Stimulated activated effector memory CD8-positive, alpha-beta T cell treated with anti-CD3 and anti-CD28 coated beads, Interleukin-12 subunit alpha, Interleukin-12 subunit beta, amount 100 ng/mL, for 72 hours (primary cell): ENCODE results near the gene RAB34.
A peak's percentile ranks its signal among the peaks of the same experiment; 100 is the strongest.

ENCODE experiments used
- ATAC-seq: fragments of 150-1000 bp; cut with Tn5 transposase; 2 replicates; pipeline ENCODE4 v1.10.0; 2021
- DNase-seq, 2 donors: peaks; one replicate each; pipeline ENCODE4 v3.0.0; 2021 to 2022; ENCODE audit warnings: low spot score in 2 of 2
- H3K27ac Mint-ChIP-seq: one replicate; pipeline ENCODE4 v1.8.0; 2022; ENCODE audit warnings: mild to moderate bottlenecking, mixed read lengths
- H3K36me3 Mint-ChIP-seq: one replicate; pipeline ENCODE4 v1.8.0; 2022; ENCODE audit warnings: mild to moderate bottlenecking, mixed read lengths
- H3K4me1 Mint-ChIP-seq: one replicate; pipeline ENCODE4 v1.8.0; 2022; ENCODE audit warnings: mixed read lengths
- H3K4me3 Mint-ChIP-seq: one replicate; pipeline ENCODE4 v1.8.0; 2022; ENCODE audit warnings: mild to moderate bottlenecking, mixed read lengths
- H3K9me3 Mint-ChIP-seq: one replicate; pipeline ENCODE4 v1.8.0; 2022; ENCODE audit warnings: mixed read lengths

Gene RAB34

DNA sequence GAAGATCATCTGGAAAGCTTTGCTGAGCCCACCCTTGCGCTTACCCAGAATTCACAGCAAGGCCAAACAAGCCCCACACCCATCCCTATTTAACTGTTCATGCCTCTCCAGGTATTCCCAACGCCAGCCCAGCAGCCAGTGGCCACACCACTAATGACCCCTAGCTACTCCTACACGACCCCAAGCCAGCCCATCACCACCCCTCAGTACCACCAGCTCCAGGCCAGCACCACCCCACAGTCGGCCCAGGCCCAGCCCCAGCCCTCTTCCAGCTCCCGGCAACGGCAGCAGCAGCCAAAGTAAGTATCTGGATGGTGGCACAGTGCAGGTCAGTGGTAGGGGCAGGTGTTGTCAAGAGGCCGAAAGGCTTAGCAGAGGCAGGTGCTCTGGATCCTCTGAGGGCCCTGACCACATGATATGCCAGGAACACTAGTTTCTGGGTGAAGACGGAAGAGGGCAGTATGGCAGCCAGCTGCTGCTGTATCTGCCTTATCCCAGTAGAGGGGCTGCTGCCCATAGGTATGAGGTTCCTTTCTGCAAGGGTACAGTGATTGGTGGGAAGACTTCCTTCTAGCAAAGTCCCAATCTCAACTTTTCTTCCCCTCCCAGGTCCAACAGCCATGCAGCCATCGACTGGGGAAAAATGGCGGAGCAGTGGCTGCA, 16.7 kb downstream of the RAB34 start:
- Mint-ChIP-seq H3K4me1 (peaks cover 9% of the 10 kb centered on the region), H3K9me3 (no peaks in the 10 kb centered on the region), H3K4me3 (no peak overlapping the region), H3K27ac (no peak overlapping the region), H3K36me3 (peaks cover 82% of the 10 kb centered on the region)
- ATAC-seq: no peak
- DNase-seq: no peak

- ATAC-seq: no peak
- H3K9me3 Mint-ChIP-seq: no peaks in the 10 kb centered on the region
- peaks cover 89% of the 10 kb centered on the region for H3K36me3 Mint-ChIP-seq
Observed at GRCh38 chr17:28700278-28700677, 17.4 kb downstream of the RAB34 start.

GRCh38 chr17:28698253-28698941, 19.3 kb downstream of the RAB34 start:
- ATAC-seq (no peak), DNase-seq (no peak)
- Mint-ChIP-seq H3K4me1 (no peaks in the 10 kb centered on the region), H3K9me3 (no peaks in the 10 kb centered on the region), H3K36me3 (peaks cover 100% of the 10 kb centered on the region), H3K4me3 (no peak overlapping the region), H3K27ac (peak overlapping the region; percentile 55)

More at GRCh38 chr17:28700278-28700677, 17.4 kb downstream of the RAB34 start:
- Mint-ChIP-seq H3K4me3 (no peak overlapping the region), H3K27ac (peak overlapping the region; percentile 83), H3K4me1 (peaks cover 9% of the 10 kb centered on the region)
- no peak for DNase-seq

GRCh38 chr17:28693869-28694268, 23.8 kb downstream of the RAB34 start:
- H3K36me3 Mint-ChIP-seq: peaks cover 100% of the 10 kb centered on the region

DNA sequence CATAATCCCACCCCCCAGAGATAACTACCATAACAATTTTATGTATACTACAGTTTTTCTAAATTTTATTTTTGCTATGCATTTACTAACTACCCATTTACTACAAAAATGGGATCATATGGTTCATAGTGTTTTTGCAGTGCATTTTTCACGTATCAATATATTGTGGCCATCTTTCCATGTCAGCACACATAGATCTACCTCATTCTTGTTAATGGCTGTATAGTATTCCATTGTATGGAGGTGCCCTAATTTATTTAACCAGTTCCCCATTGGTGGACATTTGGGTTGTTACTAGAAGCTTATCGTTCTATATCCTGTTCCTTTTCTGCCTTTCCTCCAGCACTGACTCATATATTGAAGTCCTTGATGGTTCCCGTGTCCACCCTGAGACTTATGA, 28.7 kb downstream of the RAB34 start:
- no peak for ATAC-seq
- no peak for DNase-seq
- Mint-ChIP-seq H3K4me3 (no peak overlapping the region), H3K4me1 (no peaks in the 10 kb centered on the region), H3K36me3 (peaks cover 100% of the 10 kb centered on the region), H3K27ac (no peak overlapping the region), H3K9me3 (no peaks in the 10 kb centered on the region)

More at GRCh38 chr17:28693869-28694268, 23.8 kb downstream of the RAB34 start:
- H3K9me3 Mint-ChIP-seq: no peaks in the 10 kb centered on the region
- no peaks in the 10 kb centered on the region for H3K4me1 Mint-ChIP-seq
- DNase-seq (no peak), ATAC-seq (no peak)
- H3K27ac Mint-ChIP-seq: no peak overlapping the region
- no peak overlapping the region for H3K4me3 Mint-ChIP-seq

GRCh38 chr17:28688481-28688880, 29.2 kb downstream of the RAB34 start:
- no peak for DNase-seq
- ATAC-seq: no peak
- no peaks in the 10 kb centered on the region for H3K9me3 Mint-ChIP-seq
- H3K36me3 Mint-ChIP-seq: peaks cover 100% of the 10 kb centered on the region
- no peak overlapping the region for H3K27ac Mint-ChIP-seq
- H3K4me1 Mint-ChIP-seq: no peaks in the 10 kb centered on the region
- H3K4me3 Mint-ChIP-seq: no peak overlapping the region

DNA sequence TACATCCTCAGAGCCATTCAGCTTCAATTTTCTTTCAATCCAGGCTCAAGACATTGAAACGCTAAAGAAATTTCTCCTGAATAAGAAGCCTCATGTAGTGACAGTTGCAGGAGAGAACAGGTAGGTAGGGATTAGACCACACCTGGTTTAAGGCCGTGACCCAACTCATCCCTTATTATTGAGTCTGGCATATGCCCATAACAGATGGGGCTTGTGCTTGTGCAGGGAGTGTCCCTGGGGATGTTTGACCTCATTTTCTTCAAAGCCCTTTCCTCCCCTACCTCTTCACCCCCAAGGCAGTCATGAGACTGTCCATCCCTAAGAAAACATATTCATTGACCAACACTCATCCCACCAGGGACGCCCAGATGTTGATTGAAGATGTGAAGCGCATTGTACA, 31.4 kb downstream of the RAB34 start:
- Mint-ChIP-seq H3K27ac (no peak overlapping the region), H3K9me3 (no peaks in the 10 kb centered on the region), H3K4me1 (no peaks in the 10 kb centered on the region), H3K36me3 (peaks cover 100% of the 10 kb centered on the region), H3K4me3 (no peak overlapping the region)
- DNase-seq: no peak
- ATAC-seq: no peak

GRCh38 chr17:28685366-28685765, 32.3 kb downstream of the RAB34 start:
- H3K36me3 Mint-ChIP-seq: peaks cover 100% of the 10 kb centered on the region

GRCh38 chr17:28684963-28685362, 32.7 kb downstream of the RAB34 start:
- no peaks in the 10 kb centered on the region for H3K9me3 Mint-ChIP-seq
- peaks cover 100% of the 10 kb centered on the region for H3K36me3 Mint-ChIP-seq
- ATAC-seq (no peak), DNase-seq (no peak)
- no peaks in the 10 kb centered on the region for H3K4me1 Mint-ChIP-seq
- no peak overlapping the region for H3K4me3 Mint-ChIP-seq
- H3K27ac Mint-ChIP-seq: no peak overlapping the region

More at GRCh38 chr17:28685366-28685765, 32.3 kb downstream of the RAB34 start:
- Mint-ChIP-seq H3K4me3 (no peak overlapping the region), H3K27ac (no peak overlapping the region), H3K9me3 (no peaks in the 10 kb centered on the region), H3K4me1 (no peaks in the 10 kb centered on the region)
- ATAC-seq (no peak), DNase-seq (no peak)

GRCh38 chr17:28682655-28683054, 35.0 kb downstream of the RAB34 start:
- Mint-ChIP-seq H3K36me3 (peaks cover 100% of the 10 kb centered on the region), H3K4me3 (no peak overlapping the region), H3K9me3 (no peaks in the 10 kb centered on the region), H3K4me1 (no peaks in the 10 kb centered on the region), H3K27ac (no peak overlapping the region)
- ATAC-seq: no peak
- DNase-seq: no peak

- no peak for ATAC-seq
- DNase-seq: no peak
- H3K4me1 Mint-ChIP-seq: no peaks in the 10 kb centered on the region
- H3K27ac Mint-ChIP-seq: no peak overlapping the region
- no peaks in the 10 kb centered on the region for H3K9me3 Mint-ChIP-seq
- H3K36me3 Mint-ChIP-seq: peaks cover 100% of the 10 kb centered on the region
- no peak overlapping the region for H3K4me3 Mint-ChIP-seq
Observed at GRCh38 chr17:28675980-28676379, 41.7 kb downstream of the RAB34 start.

DNA sequence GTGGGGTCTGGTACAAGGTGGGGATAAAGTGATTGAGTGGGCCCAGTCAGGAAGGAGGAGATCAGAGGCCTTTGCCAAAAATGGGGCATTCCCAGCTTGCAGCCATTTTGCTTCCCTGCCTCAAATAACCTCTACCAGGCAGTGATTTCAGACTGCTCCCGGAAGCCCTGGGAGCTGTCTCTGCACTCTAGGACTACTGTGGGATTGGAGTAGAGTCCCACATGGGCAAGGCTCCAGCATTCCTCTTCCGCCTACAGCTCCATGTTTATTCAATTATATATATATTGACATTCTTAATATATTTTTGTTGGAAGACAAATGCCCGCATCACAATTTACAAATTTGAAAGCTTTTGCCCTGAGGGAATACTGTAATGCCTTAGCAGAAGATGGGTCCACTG, 42.2 kb downstream of the RAB34 start:
- Mint-ChIP-seq H3K4me1 (no peaks in the 10 kb centered on the region), H3K4me3 (no peak overlapping the region), H3K36me3 (peaks cover 100% of the 10 kb centered on the region), H3K27ac (no peak overlapping the region), H3K9me3 (no peaks in the 10 kb centered on the region)
- no peak for DNase-seq
- ATAC-seq: no peak

DNA sequence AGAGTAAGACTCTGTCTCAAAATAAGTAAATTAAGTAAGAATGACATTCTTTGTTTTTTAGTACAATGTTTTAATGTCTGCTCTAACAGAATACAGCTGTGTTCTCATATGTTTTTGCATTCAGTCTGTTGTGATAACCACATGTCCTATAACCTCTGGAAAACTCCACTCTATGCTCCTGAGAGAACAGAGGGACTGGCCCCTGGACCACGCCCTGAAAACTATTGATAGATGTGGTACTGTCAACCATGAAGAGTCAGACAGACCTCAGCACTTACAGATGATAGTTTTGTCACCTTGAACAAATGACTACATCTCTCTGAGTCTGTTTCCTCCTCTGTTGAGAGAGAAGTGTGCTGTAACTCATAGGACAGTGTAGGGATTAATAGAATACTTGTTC, 47.8 kb downstream of the RAB34 start:
- H3K9me3 Mint-ChIP-seq: no peaks in the 10 kb centered on the region
- peaks cover 23% of the 10 kb centered on the region for H3K4me1 Mint-ChIP-seq
- peaks cover 89% of the 10 kb centered on the region for H3K36me3 Mint-ChIP-seq
- peak overlapping the region; percentile 48 for H3K27ac Mint-ChIP-seq
- DNase-seq (no peak), ATAC-seq (no peak)
- no peak overlapping the region for H3K4me3 Mint-ChIP-seq

DNA sequence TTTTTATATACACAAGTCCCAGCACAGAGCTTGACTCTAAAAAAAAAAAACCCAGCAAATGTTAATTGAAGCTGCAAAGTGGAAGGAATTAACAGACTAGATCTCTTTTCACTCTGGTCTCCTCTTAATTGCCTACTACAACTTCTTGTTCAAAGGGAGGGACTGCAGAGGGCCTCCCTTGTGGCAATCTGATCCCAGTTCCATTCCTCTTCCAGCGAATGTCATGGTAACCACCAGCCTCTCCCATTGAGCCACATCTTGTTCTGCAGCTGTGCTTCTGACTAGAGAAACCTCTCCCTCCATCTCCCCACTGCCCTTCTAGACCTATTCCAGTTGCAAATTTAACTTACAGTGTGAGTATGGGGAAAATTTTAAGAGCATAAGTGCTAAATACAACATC, 49.8 kb downstream of the RAB34 start:
- H3K4me1 Mint-ChIP-seq: peaks cover 42% of the 10 kb centered on the region
- ATAC-seq: no peak
- H3K4me3 Mint-ChIP-seq: no peak overlapping the region
- peaks cover 88% of the 10 kb centered on the region for H3K36me3 Mint-ChIP-seq
- DNase-seq: no peak
- H3K9me3 Mint-ChIP-seq: no peaks in the 10 kb centered on the region
- peak overlapping the region; percentile 50 for H3K27ac Mint-ChIP-seq

DNA sequence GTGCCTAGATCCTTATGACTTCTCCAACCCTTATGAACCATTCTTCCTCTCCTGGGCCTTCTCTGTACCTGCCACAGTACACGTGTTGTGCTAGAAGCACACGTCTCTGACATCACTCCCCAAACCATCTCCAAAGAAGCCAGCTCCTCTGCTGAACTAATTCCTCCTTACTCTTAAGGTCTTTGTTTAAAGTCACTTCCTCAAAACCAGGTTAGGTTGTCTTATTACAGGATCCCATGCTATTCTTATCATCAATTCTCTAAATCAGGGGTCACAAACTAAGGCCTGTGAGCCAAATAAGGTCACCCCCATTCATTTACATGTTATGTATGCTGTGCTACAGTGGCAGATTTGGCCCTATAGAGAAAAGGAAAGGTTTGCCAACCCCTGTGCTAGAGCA, 51.7 kb downstream of the RAB34 start:
- no peak overlapping the region for H3K27ac Mint-ChIP-seq
- no peaks in the 10 kb centered on the region for H3K9me3 Mint-ChIP-seq
- ATAC-seq (no peak), DNase-seq (no peak)
- H3K36me3 Mint-ChIP-seq: peaks cover 82% of the 10 kb centered on the region
- H3K4me1 Mint-ChIP-seq: peaks cover 49% of the 10 kb centered on the region
- H3K4me3 Mint-ChIP-seq: no peak overlapping the region
